ENCODE results near the gene MSANTD2.

DNA sequence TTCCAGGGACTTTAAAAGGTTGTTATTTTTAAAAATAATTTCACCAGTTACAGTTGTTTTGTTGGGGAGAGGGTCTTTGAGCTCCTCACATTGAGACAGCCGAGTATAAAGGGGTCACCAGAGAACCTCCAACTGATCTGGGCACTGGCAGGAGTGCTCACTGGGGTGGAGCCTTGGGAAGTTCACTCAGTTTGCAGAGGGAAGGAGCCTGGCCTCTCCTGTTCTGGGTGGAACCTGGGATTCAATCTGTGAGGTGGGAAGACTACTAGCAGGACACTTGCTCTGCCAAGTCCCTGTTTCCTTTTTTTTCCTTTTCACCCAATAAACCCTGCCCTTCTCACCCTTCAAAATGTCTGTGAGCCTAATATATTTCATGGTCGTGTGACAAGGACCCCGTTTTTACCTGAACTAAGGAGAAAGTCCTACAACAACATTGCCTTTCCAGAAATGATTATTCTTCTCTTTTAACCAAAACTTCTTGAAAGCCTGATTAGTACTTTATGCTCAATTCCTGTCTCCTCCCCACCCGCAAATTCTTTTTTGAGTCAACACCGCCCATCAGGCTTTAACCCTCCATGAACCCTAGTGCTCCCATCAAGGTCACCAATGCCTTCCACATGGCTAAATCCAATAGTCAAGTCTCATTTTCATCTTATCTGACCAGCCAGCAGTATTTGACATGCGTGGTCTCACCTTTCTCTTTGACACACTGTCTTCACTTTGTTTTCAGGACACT lies 22.0 kb upstream of the MSANTD2 start:
- TF ChIP-seq, protein P1, sequence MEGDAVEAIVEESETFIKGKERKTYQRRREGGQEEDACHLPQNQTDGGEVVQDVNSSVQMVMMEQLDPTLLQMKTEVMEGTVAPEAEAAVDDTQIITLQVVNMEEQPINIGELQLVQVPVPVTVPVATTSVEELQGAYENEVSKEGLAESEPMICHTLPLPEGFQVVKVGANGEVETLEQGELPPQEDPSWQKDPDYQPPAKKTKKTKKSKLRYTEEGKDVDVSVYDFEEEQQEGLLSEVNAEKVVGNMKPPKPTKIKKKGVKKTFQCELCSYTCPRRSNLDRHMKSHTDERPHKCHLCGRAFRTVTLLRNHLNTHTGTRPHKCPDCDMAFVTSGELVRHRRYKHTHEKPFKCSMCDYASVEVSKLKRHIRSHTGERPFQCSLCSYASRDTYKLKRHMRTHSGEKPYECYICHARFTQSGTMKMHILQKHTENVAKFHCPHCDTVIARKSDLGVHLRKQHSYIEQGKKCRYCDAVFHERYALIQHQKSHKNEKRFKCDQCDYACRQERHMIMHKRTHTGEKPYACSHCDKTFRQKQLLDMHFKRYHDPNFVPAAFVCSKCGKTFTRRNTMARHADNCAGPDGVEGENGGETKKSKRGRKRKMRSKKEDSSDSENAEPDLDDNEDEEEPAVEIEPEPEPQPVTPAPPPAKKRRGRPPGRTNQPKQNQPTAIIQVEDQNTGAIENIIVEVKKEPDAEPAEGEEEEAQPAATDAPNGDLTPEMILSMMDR (conservative IDR thresholded peaks at IDR 0.05; ENCODE audit: low read depth, low read length) = no peak
- TF ChIP-seq EZH2 (IDR thresholded peaks at IDR 0.05; ENCODE audit: low read length, unreplicated experiment) = no peak

Measured in PC-3 (cell line).